D721Med (cell line): Measurements from ENCODE around the gene ZNF513.

Experiments
- DNase-seq: peaks from one replicate; pipeline ENCODE4 v3.0.0; 2011; ENCODE audit warnings: low spot score; ENCODE audit not compliant: insufficient read length
- FAIRE-seq: peaks from 2 replicates; lab custom pipeline; 2011; peaks lifted over from hg19 to GRCh38; lab: Jason Lieb, UNC
- CTCF ChIP-seq: IDR thresholded peaks from 2 replicates; pipeline ENCODE4 v1.5.1; 2012; ENCODE audit warnings: mild to moderate bottlenecking, control low read depth; ENCODE audit not compliant: insufficient read depth; ENCODE audit errors: missing control alignments

Gene ZNF513

DNA sequence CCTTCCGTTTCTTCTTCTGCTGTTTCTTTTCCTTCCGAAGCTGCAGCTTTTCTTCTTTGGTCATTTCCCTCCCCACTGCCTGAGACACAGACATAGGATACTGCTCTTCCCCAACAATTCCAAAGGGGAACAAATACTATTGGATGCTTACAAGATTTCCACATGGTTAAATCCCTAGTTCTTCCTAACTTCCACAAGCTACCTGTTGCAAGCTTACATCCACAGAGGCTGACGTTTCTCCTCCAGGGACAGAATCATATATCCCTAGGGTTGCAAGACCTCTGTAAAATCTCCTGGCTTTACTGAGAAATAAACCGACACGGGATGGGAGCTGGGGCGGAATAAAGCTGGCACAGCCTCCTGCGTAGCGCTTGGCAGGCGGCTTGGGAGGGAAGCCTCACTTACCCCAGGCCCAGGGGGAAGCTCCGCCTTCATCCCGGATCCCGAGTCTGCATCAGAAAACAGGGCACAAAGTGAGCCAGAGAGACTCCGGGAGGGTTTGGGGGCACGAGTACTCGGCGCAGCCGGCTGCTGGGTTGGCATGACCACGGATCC is 11.0 kb downstream of the ZNF513 start:
- TF ChIP-seq CTCF, result no peak
- FAIRE-seq (no peak), DNase-seq (no peak)

DNA sequence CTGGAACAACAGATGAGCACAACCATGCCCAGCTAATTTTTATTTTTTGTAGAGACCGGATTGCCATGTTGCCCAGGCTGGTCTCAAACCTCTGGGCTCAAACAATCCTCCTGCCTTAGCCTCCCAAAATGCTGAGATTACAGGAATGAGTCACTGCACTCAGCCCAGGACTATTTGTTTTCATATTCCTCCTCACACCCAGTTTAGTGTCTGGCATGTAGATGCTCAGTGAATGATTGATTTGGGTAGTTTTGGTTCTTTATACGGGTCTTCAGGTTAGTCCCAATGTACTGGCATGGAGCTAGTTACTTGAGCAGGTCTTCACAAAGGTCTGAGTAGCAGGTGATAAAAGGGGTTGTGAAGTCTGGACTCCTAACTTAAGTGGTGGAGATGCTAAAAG is 16.6 kb downstream of the ZNF513 start:
- no peak for FAIRE-seq
- TF ChIP-seq CTCF, result no peak

GRCh38 chr2:27362678-27363420 is 17.7 kb downstream of the ZNF513 start:
- FAIRE-seq (no peak), DNase-seq (no peak)
- TF ChIP-seq CTCF, result no peak

More for the DNA sequence above, 16.6 kb downstream of the ZNF513 start:
- no peak for DNase-seq

- DNase-seq (peak; percentile 70), FAIRE-seq (no peak)
- TF ChIP-seq CTCF, result no peak
Measured at GRCh38 chr2:27356382-27357181, 24.0 kb downstream of the ZNF513 start, which contains the start of gene GTF3C2. Gene GTF3C2, minus strand, starts transcription at chr2:27356764. Its CDS starts 13,210 bp downstream, at chr2:27343554.

DNA sequence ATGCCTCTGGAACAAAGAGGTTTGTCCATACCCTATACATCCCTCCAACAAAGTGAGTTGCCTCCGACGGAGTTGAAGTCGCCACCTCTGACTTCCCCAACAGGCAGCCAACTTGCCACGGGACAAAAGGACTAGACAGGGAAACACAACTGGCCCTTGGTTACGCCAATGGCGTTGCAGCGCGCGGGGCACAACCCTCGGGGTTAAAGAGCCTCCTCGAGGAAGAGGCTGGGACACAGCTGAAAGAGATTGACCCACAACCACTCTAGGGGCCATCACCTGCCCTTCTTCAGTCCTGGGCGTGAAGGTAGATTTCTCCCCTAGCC is 24.5 kb downstream of the ZNF513 start:
- no peak for TF ChIP-seq CTCF
- no peak for FAIRE-seq
- no peak for DNase-seq

DNA sequence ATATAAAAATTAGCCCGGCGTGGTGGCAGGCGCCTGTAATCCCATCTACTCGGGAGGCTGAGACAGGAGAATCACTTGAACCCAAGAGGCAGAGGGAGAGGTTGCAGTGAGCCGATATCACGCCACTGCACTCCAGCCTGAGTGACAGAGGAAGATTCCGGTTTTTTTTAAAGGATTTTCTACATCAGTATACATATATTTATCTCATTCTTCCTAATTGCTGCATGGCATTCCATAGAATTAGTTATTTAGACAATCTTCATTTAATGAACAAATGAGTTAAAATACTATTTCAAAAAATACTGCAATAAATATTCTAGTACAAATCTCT is 26.0 kb downstream of the ZNF513 start:
- no peak for TF ChIP-seq CTCF
- DNase-seq, result no peak
- no peak for FAIRE-seq
